Measurements from ENCODE around the gene RPL3. TPM values are rescaled to one million over a fixed set of nuclear protein-coding genes. Genes with fewer than 3 reads are reported as not detected.

Gene RPL3
- polyA plus RNA-seq, 1 experiment = 4,772 TPM

DNA sequence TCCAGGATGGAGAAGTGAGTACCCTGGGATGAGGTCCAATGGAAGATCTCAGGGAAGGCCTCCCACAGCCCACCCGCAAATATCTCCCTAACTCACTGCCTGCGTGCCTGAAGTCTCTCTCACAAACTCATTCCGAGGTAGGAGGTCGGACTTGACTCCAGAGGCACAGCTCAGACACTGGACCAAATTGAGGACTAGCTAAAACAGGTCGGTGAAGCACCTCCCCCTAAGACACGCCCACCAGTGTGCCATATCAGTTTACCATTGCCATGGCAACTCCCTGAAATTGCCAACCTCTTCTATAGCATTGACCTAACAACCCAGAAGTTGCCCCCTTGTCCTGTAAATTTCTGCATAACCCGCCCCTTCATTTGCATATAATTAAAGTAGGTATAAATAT, 17.5 kb downstream of the RPL3 start:
- CTCF ChIA-PET = interaction anchor here (0.7 to 2.8 kb wide), 5 partner anchors 9 to 131 kb away, joined by 3 to 14 read pairs (median 4); no protein-coding TSS in a partner anchor

DNA sequence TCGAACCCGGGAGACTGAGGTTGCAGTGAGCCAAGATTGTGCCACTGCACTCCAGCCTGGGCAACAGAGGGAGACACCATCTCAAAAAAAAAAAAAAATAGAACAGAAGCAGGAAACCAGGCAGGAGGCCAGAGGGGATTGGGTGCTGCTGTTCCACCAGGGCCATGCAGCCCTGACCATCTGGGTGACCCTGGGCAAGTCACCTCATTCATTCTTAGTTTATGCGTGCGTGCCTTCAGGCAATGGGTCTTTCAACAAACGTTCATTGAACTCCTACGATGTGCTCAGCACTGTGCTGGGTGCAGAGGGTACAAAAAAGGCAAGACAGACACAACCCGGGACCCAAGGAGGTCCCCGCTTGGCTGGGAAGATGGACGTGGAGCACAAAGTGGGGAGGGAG, 18.3 kb downstream of the RPL3 start:
- TF ChIP-seq, protein P1, sequence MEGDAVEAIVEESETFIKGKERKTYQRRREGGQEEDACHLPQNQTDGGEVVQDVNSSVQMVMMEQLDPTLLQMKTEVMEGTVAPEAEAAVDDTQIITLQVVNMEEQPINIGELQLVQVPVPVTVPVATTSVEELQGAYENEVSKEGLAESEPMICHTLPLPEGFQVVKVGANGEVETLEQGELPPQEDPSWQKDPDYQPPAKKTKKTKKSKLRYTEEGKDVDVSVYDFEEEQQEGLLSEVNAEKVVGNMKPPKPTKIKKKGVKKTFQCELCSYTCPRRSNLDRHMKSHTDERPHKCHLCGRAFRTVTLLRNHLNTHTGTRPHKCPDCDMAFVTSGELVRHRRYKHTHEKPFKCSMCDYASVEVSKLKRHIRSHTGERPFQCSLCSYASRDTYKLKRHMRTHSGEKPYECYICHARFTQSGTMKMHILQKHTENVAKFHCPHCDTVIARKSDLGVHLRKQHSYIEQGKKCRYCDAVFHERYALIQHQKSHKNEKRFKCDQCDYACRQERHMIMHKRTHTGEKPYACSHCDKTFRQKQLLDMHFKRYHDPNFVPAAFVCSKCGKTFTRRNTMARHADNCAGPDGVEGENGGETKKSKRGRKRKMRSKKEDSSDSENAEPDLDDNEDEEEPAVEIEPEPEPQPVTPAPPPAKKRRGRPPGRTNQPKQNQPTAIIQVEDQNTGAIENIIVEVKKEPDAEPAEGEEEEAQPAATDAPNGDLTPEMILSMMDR (IDR thresholded peaks at IDR 0.05; ENCODE audit: insufficient read depth, low read depth, low read length) = no peak
- Histone ChIP-seq H3K27me3 (ENCODE audit: control insufficient read depth, insufficient read depth, low read length) (no peaks in the 10 kb centered on the region), H3K36me3 (ENCODE audit: control insufficient read depth, insufficient read depth, low read length) (no peaks in the 10 kb centered on the region), H3K4me3 (ENCODE audit: low read depth, low read length) (no peak overlapping the region)
- no peak for DNase-seq (ENCODE audit: low read depth)
- POLR2A ChIA-PET = no interaction called here
- CTCF ChIA-PET = interaction anchor here (1.3 to 2.9 kb wide), 3 partner anchors 10 to 130 kb away, joined by 3 to 8 read pairs (median 4); no protein-coding TSS in a partner anchor

More for the DNA sequence above, 17.5 kb downstream of the RPL3 start:
- no peaks in the 10 kb centered on the region for H3K27me3 ChIP-seq (ENCODE audit: control insufficient read depth, insufficient read depth, low read length)
- POLR2A ChIA-PET = no interaction called here
- H3K4me3 ChIP-seq (ENCODE audit: low read depth, low read length) = no peak overlapping the region
- TF ChIP-seq, protein P1 (IDR thresholded peaks at IDR 0.05; ENCODE audit: insufficient read depth, low read depth, low read length) = no peak
- no peaks in the 10 kb centered on the region for H3K36me3 ChIP-seq (ENCODE audit: control insufficient read depth, insufficient read depth, low read length)
- no peak for DNase-seq (ENCODE audit: low read depth)

DNA sequence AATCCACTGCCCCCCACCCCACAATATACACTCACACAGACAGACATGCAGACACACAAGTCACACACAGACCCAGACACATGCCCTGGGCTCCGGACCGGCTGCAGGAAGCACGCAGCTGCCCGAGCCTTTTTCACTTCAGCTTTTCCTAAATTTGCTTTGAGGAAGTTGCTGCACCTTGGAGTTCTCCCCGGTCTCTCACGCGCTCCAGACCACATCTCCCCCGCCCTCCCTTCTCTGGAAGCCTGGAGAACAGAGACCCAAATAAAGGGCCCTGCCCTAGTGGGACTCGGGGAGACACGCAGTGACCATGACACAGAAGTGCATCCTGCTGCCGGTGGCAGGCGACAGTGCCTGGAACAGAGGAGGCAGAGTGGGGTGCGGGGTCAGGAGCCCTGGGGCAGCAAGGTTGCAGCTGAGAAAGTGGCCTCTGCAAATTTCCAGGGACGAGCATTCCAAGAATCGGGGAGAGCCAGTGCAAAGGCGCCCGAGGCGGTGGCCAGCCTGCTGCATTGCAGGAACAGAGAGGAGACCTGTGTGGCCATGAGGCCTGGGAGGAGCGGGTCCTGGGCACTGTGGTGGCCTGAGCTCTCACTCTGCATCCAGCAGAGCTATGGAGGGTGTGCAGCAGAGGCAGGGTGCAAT, 19.1 kb downstream of the RPL3 start:
- Histone ChIP-seq H3K4me3 (ENCODE audit: low read depth, low read length) (no peak overlapping the region), H3K36me3 (ENCODE audit: control insufficient read depth, insufficient read depth, low read length) (no peaks in the 10 kb centered on the region), H3K27me3 (ENCODE audit: control insufficient read depth, insufficient read depth, low read length) (no peaks in the 10 kb centered on the region)
- no peak for DNase-seq (ENCODE audit: low read depth)
- TF ChIP-seq, protein P1 (IDR thresholded peaks at IDR 0.05; ENCODE audit: insufficient read depth, low read depth, low read length) = no peak
- ChIA-PET CTCF (interaction anchor here (0.8 to 2.9 kb wide), 7 partner anchors 9 to 130 kb away, joined by 3 to 8 read pairs (median 4); partner anchors contain the start of gene RPL3), POLR2A (no interaction called here)

DNA sequence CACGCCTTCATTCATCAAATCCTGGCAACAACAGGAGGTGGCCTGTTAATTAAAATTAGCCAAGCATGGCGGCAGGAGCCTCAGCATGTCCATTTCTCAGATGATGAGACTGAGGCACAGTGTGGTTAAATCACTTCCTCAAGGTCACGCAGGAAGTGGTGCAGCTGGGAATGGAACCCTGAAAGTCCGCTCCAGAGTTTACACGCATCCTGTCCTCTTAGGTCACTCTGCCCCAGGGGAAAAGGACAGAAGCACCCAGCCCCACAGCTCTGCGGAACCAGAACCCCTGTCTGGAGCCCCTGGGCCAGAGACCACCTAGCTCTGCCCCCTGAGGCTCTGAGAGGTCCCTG, 19.6 kb downstream of the RPL3 start:
- Histone ChIP-seq H3K4me3 (ENCODE audit: low read depth, low read length) (no peak overlapping the region), H3K36me3 (ENCODE audit: control insufficient read depth, insufficient read depth, low read length) (no peaks in the 10 kb centered on the region), H3K27me3 (ENCODE audit: control insufficient read depth, insufficient read depth, low read length) (no peaks in the 10 kb centered on the region)
- TF ChIP-seq, protein P1 (IDR thresholded peaks at IDR 0.05; ENCODE audit: insufficient read depth, low read depth, low read length) = no peak
- no peak for DNase-seq (ENCODE audit: low read depth)
- ChIA-PET CTCF (interaction anchor here (1.0 to 2.9 kb wide), 6 partner anchors 10 to 129 kb away, joined by 3 to 8 read pairs (median 4); partner anchors contain the start of gene RPL3), POLR2A (no interaction called here)

DNA sequence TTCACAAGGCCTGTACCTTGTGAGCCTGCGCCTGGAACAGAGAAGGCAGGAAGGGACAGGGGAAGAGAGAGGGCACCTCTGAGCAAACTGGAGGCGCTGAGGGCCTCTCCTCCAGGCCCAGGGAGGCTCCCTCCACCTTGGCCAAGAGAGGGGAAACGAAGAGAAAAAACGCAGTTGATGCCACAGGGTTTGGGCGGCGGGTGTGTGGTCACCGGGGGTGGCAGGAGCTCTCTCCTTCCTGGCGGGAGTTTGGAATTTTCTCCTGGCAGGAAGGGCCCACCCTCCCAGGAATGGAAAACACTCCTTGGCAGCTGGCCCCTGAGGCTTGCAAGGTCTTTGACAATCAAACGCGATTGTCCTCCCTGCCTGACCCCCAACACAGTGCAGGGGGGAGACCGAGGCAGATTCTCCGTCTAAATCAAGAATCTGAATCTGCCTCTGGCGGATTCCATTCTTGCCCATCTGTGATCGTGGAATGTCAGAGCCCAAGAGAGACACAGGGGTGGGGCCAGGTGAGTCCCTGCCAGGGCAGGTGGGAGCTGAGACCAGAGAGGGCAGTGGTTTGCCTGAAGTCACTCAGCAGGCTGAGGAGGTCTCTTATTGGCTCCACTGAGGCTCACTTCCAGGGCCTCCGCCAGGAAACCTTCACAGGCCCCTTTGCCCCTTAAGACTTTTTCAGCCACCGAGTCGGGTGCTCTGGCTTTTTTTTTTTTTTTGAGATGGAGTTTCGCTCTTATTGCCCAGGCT, 21.0 kb downstream of the RPL3 start:
- H3K27me3 ChIP-seq (ENCODE audit: control insufficient read depth, insufficient read depth, low read length) = no peaks in the 10 kb centered on the region
- TF ChIP-seq, protein P1 (IDR thresholded peaks at IDR 0.05; ENCODE audit: insufficient read depth, low read depth, low read length) = no peak
- no peak overlapping the region for H3K4me3 ChIP-seq (ENCODE audit: low read depth, low read length)
- CTCF ChIA-PET = interaction anchor here (1.4 to 2.9 kb wide), 3 partner anchors 11 to 128 kb away, joined by 3 to 8 read pairs (median 3); no protein-coding TSS in a partner anchor
- no peak for DNase-seq (ENCODE audit: low read depth)
- H3K36me3 ChIP-seq (ENCODE audit: control insufficient read depth, insufficient read depth, low read length) = no peaks in the 10 kb centered on the region
- POLR2A ChIA-PET = no interaction called here
